GM12872 (cell line): Measurements from ENCODE around the gene MYO9B.

Experiments used
- TF ChIP-seq, protein P1 (sequence below): IDR thresholded peaks from 3 replicates; pipeline ENCODE4 v1.5.1; 2011; ENCODE audit warnings: low read depth, mild to moderate bottlenecking, low read length, moderate library complexity; ENCODE audit not compliant: insufficient read depth

MYO9B gene

DNA sequence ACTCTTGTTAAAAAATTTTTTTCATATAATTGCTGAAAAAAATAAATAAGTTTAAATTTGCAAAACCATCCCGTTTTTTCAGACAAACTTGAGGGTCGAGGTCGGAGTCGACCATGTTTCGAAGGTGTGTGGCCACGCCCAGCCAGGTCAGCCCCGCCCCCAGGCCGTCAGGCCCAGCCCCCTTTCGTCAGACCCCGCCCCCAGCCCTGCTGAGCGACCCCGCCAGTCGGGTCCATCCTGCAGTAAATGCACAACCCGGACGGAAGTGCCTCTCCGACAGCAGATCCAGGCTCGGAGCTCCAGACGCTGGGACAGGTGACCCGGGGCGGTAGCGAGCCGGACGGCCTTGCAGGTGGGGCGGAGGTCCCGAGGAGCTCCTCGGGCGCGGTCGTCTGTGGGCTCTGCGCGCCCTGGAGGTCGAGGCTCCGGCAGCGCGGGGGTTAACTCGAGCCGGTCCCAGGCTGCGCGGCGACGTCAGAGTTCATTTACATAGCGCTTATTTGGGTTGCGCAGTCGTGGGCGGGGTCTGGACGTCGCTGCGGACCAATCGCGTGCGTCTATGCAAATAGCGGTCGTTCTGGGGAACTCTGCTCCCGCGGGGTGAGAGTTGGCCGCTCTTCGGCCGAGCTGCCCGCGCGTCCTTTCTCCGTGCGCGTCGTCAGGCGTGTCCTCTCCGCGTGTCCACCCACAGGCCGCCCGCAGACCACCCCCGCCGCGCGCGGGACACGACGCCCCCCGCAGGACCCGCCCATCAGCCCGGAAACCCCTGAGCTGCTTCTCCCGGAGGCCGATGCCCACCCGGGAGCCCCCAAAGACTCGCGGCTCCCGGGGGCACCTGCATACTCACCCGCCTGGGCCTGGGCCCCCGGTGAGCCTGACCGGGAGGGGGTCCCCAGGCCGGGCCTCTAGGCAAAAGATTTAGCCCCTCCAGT, 150.7 kb downstream of the MYO9B start, which contains the start of gene OCEL1:
Gene OCEL1 (plus strand): TSS at position 225 of the 932 bp plus-strand sequence. CDS start 22 bp downstream, at position 247.
- TF ChIP-seq, protein P1, sequence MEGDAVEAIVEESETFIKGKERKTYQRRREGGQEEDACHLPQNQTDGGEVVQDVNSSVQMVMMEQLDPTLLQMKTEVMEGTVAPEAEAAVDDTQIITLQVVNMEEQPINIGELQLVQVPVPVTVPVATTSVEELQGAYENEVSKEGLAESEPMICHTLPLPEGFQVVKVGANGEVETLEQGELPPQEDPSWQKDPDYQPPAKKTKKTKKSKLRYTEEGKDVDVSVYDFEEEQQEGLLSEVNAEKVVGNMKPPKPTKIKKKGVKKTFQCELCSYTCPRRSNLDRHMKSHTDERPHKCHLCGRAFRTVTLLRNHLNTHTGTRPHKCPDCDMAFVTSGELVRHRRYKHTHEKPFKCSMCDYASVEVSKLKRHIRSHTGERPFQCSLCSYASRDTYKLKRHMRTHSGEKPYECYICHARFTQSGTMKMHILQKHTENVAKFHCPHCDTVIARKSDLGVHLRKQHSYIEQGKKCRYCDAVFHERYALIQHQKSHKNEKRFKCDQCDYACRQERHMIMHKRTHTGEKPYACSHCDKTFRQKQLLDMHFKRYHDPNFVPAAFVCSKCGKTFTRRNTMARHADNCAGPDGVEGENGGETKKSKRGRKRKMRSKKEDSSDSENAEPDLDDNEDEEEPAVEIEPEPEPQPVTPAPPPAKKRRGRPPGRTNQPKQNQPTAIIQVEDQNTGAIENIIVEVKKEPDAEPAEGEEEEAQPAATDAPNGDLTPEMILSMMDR: no peak

DNA sequence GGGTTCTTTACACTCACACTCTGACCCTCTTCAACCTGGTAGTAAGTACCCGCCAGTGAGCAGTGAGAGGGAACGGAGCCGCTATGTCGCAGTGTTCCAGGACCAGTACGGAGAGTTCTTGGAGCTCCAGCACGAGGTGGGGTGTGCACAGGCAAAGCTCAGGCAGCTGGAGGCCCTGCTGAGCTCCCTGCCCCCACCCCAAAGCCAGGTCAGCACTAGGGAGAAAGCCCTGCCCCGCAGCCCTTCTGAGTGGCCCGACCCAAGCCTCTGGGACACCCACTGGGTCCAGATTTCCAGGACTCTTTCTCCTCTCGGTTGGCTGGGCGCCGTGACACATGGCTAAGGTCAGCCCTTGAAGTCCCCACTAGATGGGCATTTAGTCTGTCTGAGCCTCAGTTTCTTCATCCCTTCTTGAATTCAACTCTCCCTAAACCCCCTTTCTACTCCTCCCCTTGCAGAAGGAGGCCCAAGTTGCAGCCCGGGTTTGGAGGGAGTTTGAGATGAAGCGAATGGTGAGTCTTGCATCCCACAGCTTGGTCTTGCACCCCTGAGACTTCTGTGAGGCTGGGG, 152.3 kb downstream of the MYO9B start:
- TF ChIP-seq, protein P1: no peak

DNA sequence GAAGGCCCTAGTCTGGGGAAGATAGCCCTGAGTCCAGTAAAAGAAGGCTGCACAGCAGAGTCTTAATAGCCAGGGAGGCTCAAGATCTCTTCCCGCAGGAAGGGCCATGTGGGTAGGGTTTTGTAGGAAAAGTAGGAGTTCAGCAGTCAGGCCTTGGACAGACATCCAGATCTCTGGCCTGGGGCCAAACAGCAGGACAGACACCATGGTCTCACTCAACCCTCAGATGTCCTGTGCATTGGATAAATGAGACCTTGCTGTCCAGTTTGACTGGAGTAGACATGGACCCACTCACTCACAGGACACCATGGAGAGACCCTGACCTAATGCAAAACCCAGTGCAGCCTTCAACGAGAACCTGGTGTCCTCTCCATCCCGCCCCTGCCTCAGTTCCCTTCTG, 154.3 kb downstream of the MYO9B start:
- TF ChIP-seq, protein P1: no peak

DNA sequence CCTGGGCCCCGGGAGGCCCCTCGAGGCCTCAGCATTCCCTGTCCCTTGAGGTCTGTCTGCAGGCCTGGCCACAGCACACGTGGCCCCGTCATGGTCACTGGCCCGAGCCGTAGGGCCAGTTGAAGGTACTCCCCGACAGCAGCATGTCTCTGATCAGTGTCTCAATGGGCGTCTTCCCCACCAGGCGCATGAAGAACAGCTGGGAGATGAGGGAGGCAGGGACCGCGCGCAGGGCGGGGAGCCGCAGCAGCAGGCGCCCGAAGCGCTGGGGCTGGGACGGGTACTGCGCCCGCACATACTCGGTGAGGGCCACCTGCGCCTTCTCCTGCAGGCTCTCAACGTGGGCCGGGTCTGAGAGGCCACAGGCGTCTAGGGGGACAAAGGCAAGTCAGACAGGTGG, 156.7 kb downstream of the MYO9B start:
- TF ChIP-seq, protein P1: no peak

DNA sequence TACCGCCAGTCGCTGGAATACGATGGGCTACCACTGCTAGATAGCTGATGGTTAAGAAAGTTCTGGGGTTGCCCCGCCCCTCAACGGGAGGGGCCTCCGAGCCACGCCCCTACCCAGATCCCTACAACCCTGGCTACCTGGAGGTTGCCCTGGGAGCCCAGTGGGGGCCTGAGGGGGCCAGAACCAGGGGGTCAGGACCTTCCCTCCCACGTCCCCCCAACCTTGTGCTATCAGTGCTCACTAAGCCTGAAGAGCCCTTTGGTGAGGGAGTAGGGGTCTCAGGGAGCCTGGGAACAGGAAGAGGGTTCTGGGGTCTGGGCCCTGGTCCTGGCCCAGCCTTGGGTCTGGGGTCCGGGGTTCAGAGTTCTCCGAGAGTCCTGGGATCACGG, 159.3 kb downstream of the MYO9B start:
- TF ChIP-seq, protein P1: no peak

DNA sequence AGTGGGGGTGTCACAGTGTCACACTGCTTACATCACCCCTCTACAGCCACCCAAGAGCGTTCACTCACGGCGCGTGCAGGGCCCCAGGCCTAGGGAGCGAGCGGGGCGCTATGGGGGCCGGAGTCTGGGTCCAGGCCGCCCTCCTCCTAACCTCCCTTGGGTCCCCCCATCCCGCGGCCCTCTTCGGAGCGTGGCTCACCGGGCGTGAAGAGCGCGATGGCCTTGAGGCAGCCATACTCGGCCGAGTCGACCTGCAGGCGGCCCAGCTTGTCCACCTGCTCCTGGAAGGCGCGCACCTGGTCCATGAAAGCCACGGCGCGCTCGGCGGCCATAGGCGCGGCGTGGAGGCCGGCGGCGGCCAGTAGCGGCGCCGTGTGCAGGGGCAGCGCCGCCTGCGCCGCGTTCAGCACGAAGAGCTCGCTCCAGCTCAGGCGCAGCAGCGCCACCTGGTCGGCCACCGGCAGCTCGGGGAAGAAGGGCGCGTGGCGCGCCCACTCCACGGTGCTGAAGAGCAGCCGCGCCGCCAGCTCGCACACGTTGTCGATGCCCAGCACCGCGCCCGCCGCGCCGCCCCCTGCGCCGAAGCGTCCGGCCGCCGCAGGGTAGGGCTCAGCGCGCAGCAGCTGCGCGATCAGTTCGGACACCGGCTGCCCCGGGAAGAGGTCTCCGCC, 159.9 kb downstream of the MYO9B start:
- TF ChIP-seq, protein P1: peak; percentile 70
